Astrocyte (in vitro differentiated cells and primary cell): ENCODE data around the gene LDAH.
"Not testable (repeated sequence)": the region's sequence is repeated elsewhere in the genome, so short reads cannot be mapped to it uniquely, and the experiment has no call there.

Experiments used
- CTCF ChIP-seq: IDR thresholded peaks from 2 replicates; pipeline ENCODE4 v1.5.1; 2011; ENCODE audit warnings: low read depth, mild to moderate bottlenecking, inconsistent platforms, low read length, moderate library complexity; ENCODE audit not compliant: insufficient read depth
- EZH2 ChIP-seq: IDR thresholded peaks from 2 replicates; pipeline ENCODE4 v1.6.1; 2012; ENCODE audit warnings: mild to moderate bottlenecking, low read length, inconsistent platforms; ENCODE audit not compliant: insufficient read depth

DNA sequence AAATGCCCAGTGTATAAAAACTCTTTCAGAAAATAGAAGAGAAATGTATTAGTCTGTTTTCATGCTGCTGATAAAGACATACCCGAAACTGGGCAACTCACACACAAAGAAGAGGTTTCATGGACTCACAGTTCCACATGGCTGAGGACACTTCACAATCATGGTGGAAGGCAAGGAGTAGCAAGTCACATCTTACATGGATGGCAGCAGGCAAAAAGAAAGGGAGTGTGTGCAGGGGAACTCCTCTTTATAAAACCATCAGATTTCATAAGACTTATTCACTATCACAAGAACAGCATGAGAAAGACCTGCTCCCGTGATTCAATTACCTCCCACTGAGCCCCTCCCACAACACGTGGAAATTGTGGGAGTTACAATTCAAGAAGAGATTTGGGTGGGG lies 29.0 kb downstream of the LDAH start:
- not testable (repeated sequence) for TF ChIP-seq CTCF, EZH2
